Natural killer cell treated with Interleukin-12 subunit alpha and Interleukin-12 subunit beta and Interleukin-15 and Interleukin-18, amount 100 ng/mL, for 72 hours (primary cell): ENCODE measurements around the gene ELL. TPM values are rescaled to one million over a fixed set of nuclear protein-coding genes. Genes with fewer than 3 reads are reported as not detected.

ENCODE experiments used
- ATAC-seq, 2 donors: fragments of 150-1000 bp; cut with Tn5 transposase in 1 of 2; sonication (Bioruptor Pico), chemical (Tn5 transposase) in 1 of 2; 2 replicates each; pipeline ENCODE4 v1.10.0; 2021
- DNase-seq: peaks from one replicate; pipeline ENCODE4 v3.0.0; 2022; ENCODE audit warnings: low spot score
- H3K27ac Mint-ChIP-seq, 2 donors: 1 replicate in 1 of 2; 2 replicates in 1 of 2; pipeline ENCODE4 v1.8.0; 2022; ENCODE audit warnings: mixed read lengths in 2 of 2, mild to moderate bottlenecking in 1 of 2, moderate library complexity in 1 of 2
- H3K27me3 Mint-ChIP-seq, 2 donors: 1 replicate in 1 of 2; 2 replicates in 1 of 2; pipeline ENCODE4 v1.8.0; 2022; ENCODE audit warnings: mixed read lengths in 2 of 2
- H3K36me3 Mint-ChIP-seq: one replicate; pipeline ENCODE4 v1.8.0; 2022; ENCODE audit warnings: mixed read lengths
- H3K4me1 Mint-ChIP-seq, 2 donors: 1 replicate in 1 of 2; 2 replicates in 1 of 2; pipeline ENCODE4 v1.8.0; 2022; ENCODE audit warnings: low read depth in 2 of 2, mixed read lengths in 2 of 2, mild to moderate bottlenecking in 1 of 2
- H3K4me3 Mint-ChIP-seq: one replicate; pipeline ENCODE4 v1.8.0; 2022; ENCODE audit warnings: mixed read lengths
- H3K9me3 Mint-ChIP-seq: 2 replicates; pipeline ENCODE4 v1.8.0; 2022; ENCODE audit warnings: mixed read lengths
- total RNA-seq, 2 donors: library from RNA; stranded (reverse); gene quantifications; one replicate each; pipeline ENCODE4 v1.2.3, GENCODE V29; 2022

ELL gene
- total RNA-seq, 2 donors from 2014 or later = 52.3 to 75.2 TPM

GRCh38 chr19:18506101-18506930 lies 15.6 kb downstream of the ELL start:
- Mint-ChIP-seq H3K27me3 (no peaks in the 10 kb centered on the region), H3K27ac (peak overlapping the region; percentile 87 to 91), H3K4me3 (peak overlapping the region; percentile 77), H3K4me1 (peaks cover 55 to 69% of the 10 kb centered on the region in 2 donors), H3K9me3 (no peaks in the 10 kb centered on the region), H3K36me3 (no peaks in the 10 kb centered on the region)
- ATAC-seq (no peak), DNase-seq (no peak)

GRCh38 chr19:18504886-18505610 lies 16.8 kb downstream of the ELL start:
- peak overlapping the region; percentile 87 to 99 for H3K27ac Mint-ChIP-seq
- DNase-seq (no peak), ATAC-seq (no peak)
- peaks cover 67 to 76% of the 10 kb centered on the region in 2 donors for H3K4me1 Mint-ChIP-seq
- no peaks in the 10 kb centered on the region for H3K36me3 Mint-ChIP-seq
- H3K4me3 Mint-ChIP-seq = peak overlapping the region; percentile 63
- no peaks in the 10 kb centered on the region for H3K27me3 Mint-ChIP-seq
- no peaks in the 10 kb centered on the region for H3K9me3 Mint-ChIP-seq

DNA sequence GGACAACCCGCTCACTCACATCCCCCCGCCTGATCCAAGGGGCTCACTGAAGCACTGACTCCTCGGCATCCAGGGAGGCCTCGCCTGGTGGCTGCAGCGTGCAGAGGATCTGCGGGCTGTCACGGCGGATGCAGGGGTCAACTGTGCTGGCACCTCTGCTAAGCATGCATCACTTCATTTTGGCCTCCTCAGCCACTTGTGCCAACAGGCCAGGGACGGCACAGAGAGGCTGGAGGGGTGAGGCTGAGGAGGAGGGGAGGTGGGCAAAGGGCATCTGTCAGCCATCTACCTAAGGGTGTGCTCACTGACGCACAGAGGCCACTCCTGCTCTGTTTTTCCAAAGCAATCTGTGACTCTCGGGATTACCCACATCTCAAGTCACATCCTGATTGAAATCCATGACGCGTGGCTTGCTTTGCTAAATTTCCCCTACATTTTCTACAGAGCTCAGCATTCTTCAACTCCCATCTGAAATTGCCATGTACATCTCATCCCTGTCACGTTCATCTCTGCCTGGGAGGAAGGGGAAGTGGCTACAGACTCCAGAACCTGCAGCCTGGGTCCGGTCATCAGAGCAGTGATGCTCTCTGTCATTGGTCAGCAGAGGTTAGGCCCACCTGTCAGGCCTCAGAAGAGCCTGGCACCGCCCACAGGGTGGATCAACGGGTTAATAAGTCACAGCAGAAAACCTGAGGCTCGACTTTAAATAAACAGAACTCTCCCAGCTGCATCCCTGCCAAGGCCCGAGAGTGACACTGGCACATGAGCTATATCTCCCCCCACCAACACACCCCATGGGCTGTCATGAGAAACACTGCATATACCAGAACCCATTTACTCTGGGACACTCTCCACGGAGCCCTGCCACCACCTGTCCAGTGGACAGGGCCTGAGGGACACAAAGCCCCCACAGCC lies 17.6 kb downstream of the ELL start:
- H3K27ac Mint-ChIP-seq = peak overlapping the region; percentile 87 to 99
- no peak overlapping the region for H3K4me3 Mint-ChIP-seq
- DNase-seq (no peak), ATAC-seq (no peak)
- H3K4me1 Mint-ChIP-seq = peaks cover 71 to 82% of the 10 kb centered on the region in 2 donors
- no peaks in the 10 kb centered on the region for H3K36me3 Mint-ChIP-seq
- H3K27me3 Mint-ChIP-seq = no peaks in the 10 kb centered on the region
- no peaks in the 10 kb centered on the region for H3K9me3 Mint-ChIP-seq

- Mint-ChIP-seq H3K27ac (peak overlapping the region; percentile 87 to 99), H3K4me1 (peaks cover 76 to 84% of the 10 kb centered on the region in 2 donors), H3K4me3 (peak overlapping the region; percentile 23), H3K9me3 (no peaks in the 10 kb centered on the region), H3K27me3 (no peaks in the 10 kb centered on the region), H3K36me3 (no peaks in the 10 kb centered on the region)
- DNase-seq = no peak
- ATAC-seq = peak; percentile 33 to 46
Measured at GRCh38 chr19:18503337-18503970, 18.4 kb downstream of the ELL start.

DNA sequence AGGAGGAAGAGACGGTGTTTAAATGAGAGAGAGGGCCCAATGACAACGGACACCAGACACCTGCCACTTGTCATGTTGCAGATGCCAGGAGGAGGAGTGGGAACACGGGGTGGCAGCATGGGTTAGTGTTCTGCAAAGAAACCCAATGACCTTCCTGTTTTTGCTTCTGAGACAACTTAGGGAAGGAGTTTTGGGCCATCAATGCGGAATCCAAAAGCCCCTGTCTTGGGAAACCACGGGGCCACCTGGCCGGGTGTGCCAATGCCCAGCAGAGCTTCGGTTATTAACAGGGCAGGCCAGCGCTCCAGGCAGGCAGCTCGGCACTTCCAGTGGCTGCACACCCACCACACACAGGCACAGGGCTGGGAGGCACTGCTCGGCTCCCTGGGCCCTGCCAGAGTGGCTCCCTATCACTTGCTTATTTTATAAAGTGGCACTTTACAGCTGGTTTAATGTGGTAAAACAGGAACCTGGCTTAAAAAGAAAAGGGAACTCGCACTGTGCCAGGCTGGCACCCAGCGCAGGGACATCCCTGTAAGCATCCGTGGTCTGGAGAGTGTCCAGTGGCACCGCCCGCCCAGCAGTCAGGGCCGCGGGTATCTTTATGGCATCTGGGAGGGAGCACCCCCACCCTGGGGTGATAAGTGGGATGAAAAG lies 19.1 kb downstream of the ELL start:
- Mint-ChIP-seq H3K9me3 (no peaks in the 10 kb centered on the region), H3K27ac (peak overlapping the region; percentile 76 to 99), H3K27me3 (no peaks in the 10 kb centered on the region), H3K36me3 (no peaks in the 10 kb centered on the region), H3K4me1 (peaks cover 73 to 86% of the 10 kb centered on the region in 2 donors), H3K4me3 (peak overlapping the region; percentile 23)
- DNase-seq = no peak
- no peak for ATAC-seq

GRCh38 chr19:18502246-18502637 lies 19.6 kb downstream of the ELL start:
- Mint-ChIP-seq H3K27me3 (no peaks in the 10 kb centered on the region), H3K36me3 (no peaks in the 10 kb centered on the region), H3K9me3 (no peaks in the 10 kb centered on the region), H3K27ac (peak overlapping the region; percentile 76 to 99), H3K4me1 (peaks cover 70 to 83% of the 10 kb centered on the region in 2 donors), H3K4me3 (no peak overlapping the region)
- ATAC-seq (no peak), DNase-seq (no peak)

DNA sequence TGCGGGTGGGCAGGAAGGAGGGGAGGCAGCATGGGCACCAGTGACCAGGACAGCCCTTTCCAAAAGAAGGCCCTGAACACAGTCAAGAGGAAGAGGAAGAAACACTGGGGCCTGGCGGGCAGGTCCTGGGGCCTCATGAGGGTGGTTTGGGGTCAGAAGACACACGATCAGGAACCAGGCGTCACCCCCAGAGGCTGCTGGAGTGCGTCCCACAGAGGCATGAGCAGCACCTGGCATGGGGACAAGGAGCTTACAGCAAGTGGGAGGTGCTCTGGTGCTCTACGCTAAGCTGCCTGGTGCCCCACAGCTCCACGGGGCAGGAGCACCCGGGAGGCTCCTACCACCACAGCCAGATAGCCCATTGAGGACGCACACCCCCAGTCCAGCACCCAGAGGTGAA lies 20.0 kb downstream of the ELL start:
- ATAC-seq (no peak), DNase-seq (no peak)
- no peaks in the 10 kb centered on the region for H3K27me3 Mint-ChIP-seq
- H3K9me3 Mint-ChIP-seq = no peaks in the 10 kb centered on the region
- H3K27ac Mint-ChIP-seq = peak overlapping the region; percentile 76 to 99
- no peak overlapping the region for H3K4me3 Mint-ChIP-seq
- no peaks in the 10 kb centered on the region for H3K36me3 Mint-ChIP-seq
- peaks cover 70 to 83% of the 10 kb centered on the region in 2 donors for H3K4me1 Mint-ChIP-seq

DNA sequence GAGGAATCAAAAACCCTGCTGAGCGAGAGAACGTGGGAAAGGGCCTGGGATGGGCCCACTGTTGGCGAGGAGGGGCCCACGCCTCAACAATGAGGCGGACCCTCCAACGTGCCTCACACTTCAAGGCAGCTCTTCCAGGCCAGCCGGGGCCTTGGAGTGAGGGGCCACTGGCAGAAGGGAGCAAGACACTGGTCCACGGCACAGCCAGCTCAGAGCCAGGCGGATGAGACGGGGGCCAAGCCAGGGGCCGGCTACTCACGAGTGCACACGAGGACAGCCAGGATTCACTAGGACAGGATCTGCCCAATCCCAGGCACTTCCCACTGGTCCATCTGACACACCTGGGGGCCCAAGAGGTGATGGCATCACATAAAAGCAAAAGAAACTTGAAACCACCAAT lies 20.5 kb downstream of the ELL start:
- H3K4me3 Mint-ChIP-seq = peak overlapping the region; percentile 2
- H3K27me3 Mint-ChIP-seq = no peaks in the 10 kb centered on the region
- H3K36me3 Mint-ChIP-seq = no peaks in the 10 kb centered on the region
- DNase-seq (no peak), ATAC-seq (no peak)
- H3K9me3 Mint-ChIP-seq = no peaks in the 10 kb centered on the region
- peak overlapping the region; percentile 76 to 99 for H3K27ac Mint-ChIP-seq
- H3K4me1 Mint-ChIP-seq = peaks cover 70 to 83% of the 10 kb centered on the region in 2 donors

- Mint-ChIP-seq H3K36me3 (no peaks in the 10 kb centered on the region), H3K4me3 (peak overlapping the region; percentile 2), H3K4me1 (peaks cover 72 to 85% of the 10 kb centered on the region in 2 donors), H3K27me3 (no peaks in the 10 kb centered on the region), H3K9me3 (no peaks in the 10 kb centered on the region), H3K27ac (peak overlapping the region; percentile 76 to 99)
- DNase-seq (no peak), ATAC-seq (no peak)
Measured at GRCh38 chr19:18500799-18501198, 21.1 kb downstream of the ELL start.

- Mint-ChIP-seq H3K27me3 (no peaks in the 10 kb centered on the region), H3K9me3 (no peaks in the 10 kb centered on the region), H3K36me3 (no peaks in the 10 kb centered on the region), H3K4me1 (peaks cover 73 to 85% of the 10 kb centered on the region in 2 donors), H3K4me3 (no peak overlapping the region), H3K27ac (peak overlapping the region; percentile 76 to 99)
- no peak for DNase-seq
- ATAC-seq = no peak
Measured at GRCh38 chr19:18500376-18500775, 21.5 kb downstream of the ELL start.

DNA sequence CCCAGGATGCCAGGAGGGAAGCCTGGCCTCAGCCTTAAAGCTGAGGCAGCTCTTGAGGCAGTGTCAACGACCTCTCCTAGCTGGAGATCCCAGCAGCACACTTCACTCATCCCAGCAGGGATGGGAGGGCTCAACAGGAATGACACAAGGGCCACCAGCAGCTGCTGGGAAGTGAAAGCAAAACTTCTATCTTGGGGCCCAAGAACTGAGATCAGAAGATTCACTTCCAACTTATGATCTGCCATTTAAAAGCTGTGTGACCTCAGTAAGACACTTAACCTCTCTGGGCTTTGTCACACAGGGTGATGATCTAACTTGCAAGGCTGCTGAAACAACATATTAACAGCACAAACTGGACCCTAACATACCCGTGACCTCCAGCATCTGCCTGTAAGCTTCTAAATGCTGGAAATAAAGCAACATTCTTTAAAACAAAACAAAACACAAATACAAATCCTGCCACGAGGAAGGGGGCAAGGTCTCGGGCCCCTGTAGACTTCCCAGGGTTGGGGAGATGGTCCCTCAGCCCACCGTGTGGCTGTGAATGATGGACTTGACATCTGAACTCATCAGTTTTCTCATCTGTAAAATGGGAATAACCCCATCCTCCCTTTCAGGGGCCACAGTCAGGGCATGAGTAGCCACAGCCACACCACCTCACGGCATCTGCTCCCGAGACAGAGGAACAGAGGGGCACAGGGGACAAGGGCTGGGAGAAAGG lies 22.7 kb downstream of the ELL start:
- H3K4me1 Mint-ChIP-seq = peaks cover 69 to 81% of the 10 kb centered on the region in 2 donors
- no peaks in the 10 kb centered on the region for H3K9me3 Mint-ChIP-seq
- no peak for DNase-seq
- no peaks in the 10 kb centered on the region for H3K36me3 Mint-ChIP-seq
- H3K27ac Mint-ChIP-seq = peak overlapping the region; percentile 76 to 99
- no peaks in the 10 kb centered on the region for H3K27me3 Mint-ChIP-seq
- peak overlapping the region; percentile 36 for H3K4me3 Mint-ChIP-seq
- ATAC-seq = no peak

DNA sequence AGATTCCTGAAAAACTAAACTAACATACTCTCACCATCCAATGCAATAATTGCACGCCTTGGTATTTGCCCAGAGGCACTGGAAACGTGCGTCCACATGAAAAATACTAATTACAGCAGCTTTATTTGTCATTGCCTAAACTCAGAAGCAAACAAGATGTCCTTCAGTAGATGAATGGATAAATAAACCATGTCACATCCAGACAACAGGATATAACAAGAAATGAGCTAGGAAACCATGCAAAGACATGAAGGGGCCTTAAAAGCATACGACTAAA lies 25.0 kb downstream of the ELL start:
- Mint-ChIP-seq H3K4me3 (peak overlapping the region; percentile 80), H3K4me1 (peaks cover 66 to 78% of the 10 kb centered on the region in 2 donors), H3K9me3 (no peaks in the 10 kb centered on the region), H3K27me3 (no peaks in the 10 kb centered on the region), H3K27ac (peak overlapping the region; percentile 99), H3K36me3 (no peaks in the 10 kb centered on the region)
- DNase-seq (no peak), ATAC-seq (no peak)
